ENCODE results near the gene POLD1.
"Not testable (repeated sequence)": the region's sequence is repeated elsewhere in the genome, so short reads cannot be mapped to it uniquely, and the experiment has no call there.

The POLD1 gene

DNA sequence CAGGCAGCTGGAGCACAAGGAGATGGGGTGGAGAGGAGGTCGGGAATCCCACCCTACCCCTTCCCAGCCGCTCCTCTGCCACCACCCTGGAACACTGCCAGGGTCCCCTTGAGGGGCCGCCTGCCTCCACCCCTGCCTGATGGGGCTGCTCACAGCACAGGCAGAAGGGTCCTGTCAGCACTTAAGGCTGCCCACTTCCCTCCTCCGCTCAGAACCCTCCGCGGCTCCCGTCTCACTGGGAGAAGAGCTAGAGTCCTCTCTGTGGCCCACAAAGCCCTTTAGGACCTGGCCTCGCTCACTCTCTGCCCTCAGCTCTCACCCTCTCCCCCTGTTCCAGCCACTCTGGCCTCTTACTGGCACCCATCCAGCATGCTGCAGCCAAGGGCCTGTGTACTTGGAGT is 3.4 kb upstream of the POLD1 start:
- H3K4me3 ChIP-seq (ENCODE audit: low read depth, low read length): no peak overlapping the region
- TF ChIP-seq, protein P1, sequence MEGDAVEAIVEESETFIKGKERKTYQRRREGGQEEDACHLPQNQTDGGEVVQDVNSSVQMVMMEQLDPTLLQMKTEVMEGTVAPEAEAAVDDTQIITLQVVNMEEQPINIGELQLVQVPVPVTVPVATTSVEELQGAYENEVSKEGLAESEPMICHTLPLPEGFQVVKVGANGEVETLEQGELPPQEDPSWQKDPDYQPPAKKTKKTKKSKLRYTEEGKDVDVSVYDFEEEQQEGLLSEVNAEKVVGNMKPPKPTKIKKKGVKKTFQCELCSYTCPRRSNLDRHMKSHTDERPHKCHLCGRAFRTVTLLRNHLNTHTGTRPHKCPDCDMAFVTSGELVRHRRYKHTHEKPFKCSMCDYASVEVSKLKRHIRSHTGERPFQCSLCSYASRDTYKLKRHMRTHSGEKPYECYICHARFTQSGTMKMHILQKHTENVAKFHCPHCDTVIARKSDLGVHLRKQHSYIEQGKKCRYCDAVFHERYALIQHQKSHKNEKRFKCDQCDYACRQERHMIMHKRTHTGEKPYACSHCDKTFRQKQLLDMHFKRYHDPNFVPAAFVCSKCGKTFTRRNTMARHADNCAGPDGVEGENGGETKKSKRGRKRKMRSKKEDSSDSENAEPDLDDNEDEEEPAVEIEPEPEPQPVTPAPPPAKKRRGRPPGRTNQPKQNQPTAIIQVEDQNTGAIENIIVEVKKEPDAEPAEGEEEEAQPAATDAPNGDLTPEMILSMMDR (IDR thresholded peaks at IDR 0.05; ENCODE audit: low read depth, low read length): no peak

- TF ChIP-seq, protein P1 (IDR thresholded peaks at IDR 0.05; ENCODE audit: low read depth, low read length): no peak
- no peak overlapping the region for H3K4me3 ChIP-seq (ENCODE audit: low read depth, low read length)
Measured at GRCh38 chr19:50381881-50382729, 2.0 kb upstream of the POLD1 start.

GRCh38 chr19:50383001-50383851 is 921 bp upstream of the POLD1 start:
- TF ChIP-seq, protein P1 (IDR thresholded peaks at IDR 0.05; ENCODE audit: low read depth, low read length): no peak
- peak overlapping the region; percentile 65 for H3K4me3 ChIP-seq (ENCODE audit: low read depth, low read length)

DNA sequence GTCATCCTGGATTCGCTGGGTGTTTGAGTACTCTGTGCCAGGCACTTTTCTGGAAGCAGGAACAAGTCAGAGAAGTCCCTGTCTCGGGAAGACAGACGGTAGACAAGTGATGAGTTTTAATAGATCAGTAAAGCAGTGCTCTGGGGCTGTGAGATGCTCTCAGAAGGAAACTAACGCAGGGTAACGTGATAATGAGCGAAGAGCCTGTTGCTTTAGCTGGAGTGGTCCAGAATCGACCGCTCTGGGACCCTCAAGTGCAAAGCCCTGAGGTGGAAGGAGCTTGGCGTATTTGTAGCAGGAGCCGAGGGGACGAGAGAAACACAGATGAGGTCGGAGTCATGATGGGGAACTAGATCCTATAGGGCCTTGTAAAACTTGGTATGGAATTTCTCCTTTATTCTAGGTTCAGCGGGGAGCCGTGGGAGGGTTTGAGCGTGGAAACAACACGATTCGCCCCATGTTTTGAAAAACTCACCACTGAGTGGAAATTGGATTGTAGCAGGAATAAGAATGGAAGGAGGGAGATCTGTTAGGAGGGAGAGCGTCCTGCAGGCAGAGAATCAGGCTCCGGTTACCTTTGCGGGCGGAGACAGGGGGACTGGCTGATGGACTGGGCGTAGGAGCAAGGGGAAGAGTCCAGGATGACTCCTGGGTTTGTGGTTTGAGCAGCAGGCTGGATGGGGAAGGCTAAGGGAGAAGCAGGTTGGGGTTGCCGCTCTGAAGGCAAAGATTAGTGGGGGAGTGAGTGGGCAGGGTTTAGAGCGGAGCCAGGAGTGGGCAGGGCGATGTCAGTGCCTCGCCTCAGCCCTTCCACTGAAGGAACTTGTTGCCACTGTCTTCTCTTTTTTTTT is 763 bp downstream of the POLD1 start:
- TF ChIP-seq, protein P1 (IDR thresholded peaks at IDR 0.05; ENCODE audit: low read depth, low read length): no peak
- peak overlapping the region; percentile 65 for H3K4me3 ChIP-seq (ENCODE audit: low read depth, low read length)

DNA sequence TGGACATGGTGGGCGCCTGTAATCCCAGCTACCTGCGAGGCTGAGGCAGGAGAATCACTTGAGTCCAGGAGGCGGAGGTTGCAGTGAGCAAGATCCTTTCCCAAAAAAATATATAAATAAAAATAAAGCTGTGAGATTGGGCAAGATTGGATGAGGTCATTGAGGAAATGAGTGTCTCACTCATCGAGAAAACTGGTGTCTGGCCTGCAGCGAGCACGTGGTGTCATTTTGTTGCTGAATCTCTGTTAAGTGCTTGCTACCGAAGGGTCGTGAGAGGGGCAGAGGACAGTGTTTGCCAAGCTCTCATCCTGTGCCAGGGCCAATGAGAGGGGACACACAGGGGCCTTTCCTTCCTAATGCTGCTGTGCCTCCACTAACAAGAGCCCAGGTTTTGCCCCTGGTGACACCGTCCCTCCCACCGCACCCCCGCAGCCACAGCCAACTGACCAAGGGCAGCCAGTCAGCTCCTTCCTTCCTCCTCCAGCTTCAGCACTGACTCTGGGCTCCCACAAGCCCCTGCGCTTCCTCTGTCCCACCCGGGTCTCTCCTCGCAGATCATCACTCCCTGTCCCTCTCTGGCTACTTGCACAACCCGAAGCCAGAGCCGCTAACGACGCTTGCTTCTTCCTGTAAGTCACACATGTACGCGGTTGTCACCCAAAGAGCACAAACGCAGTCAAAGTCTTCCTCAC is 3.2 kb downstream of the POLD1 start:
- TF ChIP-seq, protein P1 (IDR thresholded peaks at IDR 0.05; ENCODE audit: low read depth, low read length): no peak
- H3K4me3 ChIP-seq (ENCODE audit: low read depth, low read length): no peak overlapping the region

- TF ChIP-seq, protein P1 (IDR thresholded peaks at IDR 0.05; ENCODE audit: low read depth, low read length): no peak
Measured at GRCh38 chr19:50387868-50388245, 3.7 kb downstream of the POLD1 start.

GRCh38 chr19:50390295-50390694 is 6.1 kb downstream of the POLD1 start:
- H3K4me3 ChIP-seq (ENCODE audit: low read depth, low read length): not testable (repeated sequence)

More at GRCh38 chr19:50387868-50388245, 3.7 kb downstream of the POLD1 start:
- H3K4me3 ChIP-seq (ENCODE audit: low read depth, low read length): no peak overlapping the region

DNA sequence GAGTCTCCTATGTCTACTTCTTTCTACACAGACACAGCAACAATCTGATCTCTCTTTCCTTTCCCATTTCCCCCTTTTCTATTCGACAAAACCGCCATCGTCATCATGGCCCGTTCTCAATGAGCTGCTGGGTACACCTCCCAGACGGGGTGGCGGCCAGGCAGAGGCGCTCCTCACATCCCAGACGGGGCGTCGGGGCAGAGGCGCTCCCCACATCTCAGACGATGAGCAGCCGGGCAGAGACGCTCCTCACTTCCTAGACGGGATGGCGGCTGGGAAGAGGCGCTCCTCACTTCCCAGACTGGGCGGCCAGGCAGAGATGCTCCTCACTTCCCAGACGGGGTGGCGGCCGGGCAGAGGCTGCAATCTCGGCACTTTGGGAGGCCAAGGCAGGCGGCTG is 6.8 kb downstream of the POLD1 start:
- H3K4me3 ChIP-seq (ENCODE audit: low read depth, low read length): not testable (repeated sequence)

Data from WI38 (cell line).